Endothelial cell of umbilical vein (primary cell): Measurements from ENCODE around the gene KLK2. TPM values are rescaled to one million over a fixed set of nuclear protein-coding genes. Genes with fewer than 3 reads are reported as not detected.

Experiments used
- BruUV-seq: library from RNA; stranded (reverse); fragments of 400-500 nt; replicated peaks from 2 replicates; lab custom pipeline; 2021; lab: Mats Ljungman, UMichigan
- CTCF ChIA-PET: fragments of 300-600, 350-600 bp; sonication (Branson Sonifier 250); formaldehyde crosslinking; loops from one replicate; lab custom pipeline; 2021; ENCODE audit warnings: antibody characterized with exemption, inconsistent platforms; lab: Charles Lee
- POLR2A ChIA-PET: fragments of 300-600, 350-600 bp; sonication (Branson Sonifier 250); formaldehyde crosslinking; loops from one replicate; lab custom pipeline; 2021; ENCODE audit warnings: antibody characterized with exemption, inconsistent platforms; lab: Charles Lee
- DNase-seq: peaks from one replicate; pipeline ENCODE4 v3.0.0-alpha.2; 2011; ENCODE audit warnings: low read depth, low spot score
- FAIRE-seq: peaks from 2 replicates; lab custom pipeline; 2011; peaks lifted over from hg19 to GRCh38; lab: Jason Lieb, UNC
- H2AFZ ChIP-seq: 2 replicates; pipeline ENCODE4 v1.6.0; 2012; ENCODE audit warnings: low read depth, low read length, control low read depth, inconsistent platforms
- H3K27ac ChIP-seq: 2 replicates; pipeline ENCODE4 v1.5.1; 2011; ENCODE audit warnings: low read depth, mild to moderate bottlenecking, control low read depth, low read length, moderate library complexity; ENCODE audit not compliant: insufficient read depth
- H3K27me3 ChIP-seq, 2 experiments: 2 replicates each; pipeline versions ENCODE4 v1.6.0 to v1.6.1; 2011; ENCODE audit warnings: low read length in 2 of 2, mixed read lengths in 1 of 2; ENCODE audit not compliant: control insufficient read depth in 2 of 2, insufficient read depth in 2 of 2
- H3K36me3 ChIP-seq, 2 experiments: 2 replicates in 1 of 2; 3 replicates in 1 of 2; pipeline ENCODE4 v1.5.1; 2011; ENCODE audit warnings: low read length in 2 of 2, mild to moderate bottlenecking in 1 of 2, moderate library complexity in 1 of 2; ENCODE audit not compliant: control insufficient read depth in 2 of 2, insufficient read depth in 2 of 2; ENCODE audit errors: extremely low read depth in 1 of 2
- H3K4me1 ChIP-seq: 3 replicates; pipeline ENCODE4 v1.5.1; 2011; ENCODE audit warnings: mild to moderate bottlenecking, low read length; ENCODE audit not compliant: control insufficient read depth, insufficient read depth; ENCODE audit errors: extremely low read depth
- H3K4me2 ChIP-seq: 2 replicates; pipeline ENCODE4 v1.6.1; 2011; ENCODE audit warnings: low read length, control low read depth, mixed read lengths; ENCODE audit not compliant: insufficient read depth
- H3K4me3 ChIP-seq, 3 experiments: fragments of 200-600 bp in 1 of 3; sonication (generic), shearing (Covaris generic) in 1 of 3; replicated peaks in 1 of 3; 2 replicates each; pipeline ENCODE4 v1.5.1; 2011 to 2016; ENCODE audit warnings: control low read depth in 3 of 3, low read length in 3 of 3, mild to moderate bottlenecking in 2 of 3, inconsistent platforms in 1 of 3, low read depth in 1 of 3, moderate library complexity in 1 of 3; ENCODE audit not compliant: insufficient read depth in 1 of 3
- H3K79me2 ChIP-seq: 2 replicates; pipeline ENCODE4 v1.6.0; 2012; ENCODE audit warnings: low read length, inconsistent platforms; ENCODE audit not compliant: control insufficient read depth, insufficient read depth
- H3K9ac ChIP-seq: replicated peaks from 2 replicates; pipeline ENCODE3; 2011; ENCODE audit warnings: low read length, control low read depth; ENCODE audit not compliant: insufficient read depth; ENCODE audit errors: extremely low read depth
- H3K9me1 ChIP-seq: replicated peaks from 3 replicates; pipeline ENCODE4 v1.6.0; 2011; ENCODE audit warnings: mild to moderate bottlenecking, low read length; ENCODE audit not compliant: control insufficient read depth, insufficient read depth; ENCODE audit errors: extremely low read depth
- H3K9me3 ChIP-seq: replicated peaks from 2 replicates; pipeline ENCODE4 v1.5.1; 2012; ENCODE audit warnings: low read length, inconsistent platforms; ENCODE audit not compliant: control insufficient read depth, insufficient read depth
- H4K20me1 ChIP-seq: replicated peaks from 2 replicates; pipeline ENCODE3; 2011; ENCODE audit warnings: mild to moderate bottlenecking, low read length; ENCODE audit not compliant: control insufficient read depth, insufficient read depth; ENCODE audit errors: extremely low read depth
- CTCF ChIP-seq, 2 donors: IDR thresholded peaks; 1 replicate in 1 of 2; 2 replicates in 1 of 2; pipeline ENCODE4 v1.5.1; 2011; ENCODE audit warnings: low read length in 2 of 2, mild to moderate bottlenecking in 2 of 2, moderate library complexity in 2 of 2, control low read depth in 1 of 2, inconsistent platforms in 1 of 2, low read depth in 1 of 2; ENCODE audit not compliant: insufficient read depth in 1 of 2; ENCODE audit errors: extremely low read depth in 1 of 2
- EZH2 ChIP-seq: IDR thresholded peaks from 2 replicates; pipeline ENCODE4 v1.6.1; 2012; ENCODE audit warnings: borderline replicate concordance, low read depth, mild to moderate bottlenecking, moderate library complexity, low read length, inconsistent platforms; ENCODE audit not compliant: severe bottlenecking
- FOS ChIP-seq: IDR thresholded peaks from 2 replicates; pipeline ENCODE4 v1.6.1; 2011; ENCODE audit warnings: mild to moderate bottlenecking, low read length, moderate library complexity, borderline replicate concordance; ENCODE audit not compliant: insufficient read depth
- GATA2 ChIP-seq: IDR thresholded peaks from 2 replicates; pipeline ENCODE4 v1.7.0; 2011; ENCODE audit warnings: low read depth, mild to moderate bottlenecking, moderate library complexity, mixed read lengths, low read length; ENCODE audit not compliant: insufficient read length, insufficient read depth
- JUN ChIP-seq: IDR thresholded peaks from 2 replicates; pipeline ENCODE4 v1.6.1; 2011; ENCODE audit warnings: borderline replicate concordance, low read depth; ENCODE audit not compliant: insufficient read length, insufficient read depth
- MAX ChIP-seq: IDR thresholded peaks from 2 replicates; pipeline ENCODE4 v1.6.1; 2011; ENCODE audit not compliant: insufficient read depth, insufficient read length
- MYC ChIP-seq: IDR thresholded peaks from one replicate; pipeline ENCODE4 v1.6.1; 2011; ENCODE audit warnings: mild to moderate bottlenecking, low read depth, low read length
- POLR2A ChIP-seq: IDR thresholded peaks from 2 replicates; pipeline ENCODE4 v1.6.1; 2012; ENCODE audit warnings: low read depth, mild to moderate bottlenecking, control low read depth, low read length
- POLR2AphosphoS5 ChIP-seq: IDR thresholded peaks from 2 replicates; pipeline ENCODE4 v1.6.1; 2012; ENCODE audit warnings: low read depth, mild to moderate bottlenecking, control low read depth, low read length, moderate library complexity; ENCODE audit not compliant: insufficient read depth
- dilution Hi-C: fragments of 300-500 bp; cut with MboI; formaldehyde crosslinking; loops from one replicate; pipeline ENCODE4 v1.15.0; 2019; ENCODE audit warnings: low sequenced_read_pairs; ENCODE audit not compliant: extremely low pct_ligation_motif_present
- intact Hi-C: fragments of 100-400 bp; cut with micrococcal nuclease; formaldehyde crosslinking; loops from one replicate; pipeline ENCODE4 v1.10.0; 2022
- polyA plus RNA-seq, 4 experiments: library from polyadenylated mRNA; depleted of rRNA in 3 of 4; stranded (reverse) in 3 of 4; unstranded in 1 of 4; fragments of >200 nt; gene quantifications; 2 replicates each; pipeline versions ENCODE4 v1.2.1 to v1.2.3, GENCODE V29; 2011 to 2012; ENCODE audit warnings: missing spikeins in 1 of 4
- total RNA-seq: library from RNA; stranded (reverse); gene quantifications from 2 replicates; pipeline ENCODE4 v1.2.3, GENCODE V29; 2021

The KLK2 gene
- total and polyA plus RNA-seq, 2 donors (not counting 3 experiments of a cell fraction or from before 2014, with no cell fraction given), result not detected

GRCh38 chr19:50829801-50830200, 43.4 kb upstream of the KLK2 start:
- intact Hi-C loops, result no loop called here
- dilution Hi-C loops, result no loop called here
- Histone ChIP-seq H3K27ac (no peak overlapping the region), H3K27me3 (no peaks in the 10 kb centered on the region), H3K9me1 (no peaks in the 10 kb centered on the region), H3K9ac (no peak overlapping the region), H3K9me3 (no peaks in the 10 kb centered on the region), H3K36me3 (no peaks in the 10 kb centered on the region), H2AFZ (no peak overlapping the region), H3K4me1 (no peaks in the 10 kb centered on the region), H4K20me1 (no peaks in the 10 kb centered on the region), H3K4me3 (no peak overlapping the region), H3K79me2 (no peaks in the 10 kb centered on the region), H3K4me2 (no peak overlapping the region)
- DNase-seq (no peak), FAIRE-seq (no peak)
- no TSS peak for BruUV-seq
- ChIA-PET POLR2A (no interaction called here), CTCF (no interaction called here)
- no peak for TF ChIP-seq EZH2
- no peak for TF ChIP-seq GATA2
- TF ChIP-seq CTCF (IDR thresholded peaks at IDR 0.05; ENCODE audit: extremely low read depth in 1 of 2, insufficient read depth in 1 of 2, low read depth in 1 of 2, low read length in 2 of 2), result no peak
- no peak for TF ChIP-seq POLR2AphosphoS5
- TF ChIP-seq JUN, result no peak
- TF ChIP-seq FOS, result no peak
- TF ChIP-seq POLR2A, result no peak
- no peak for TF ChIP-seq MYC
- TF ChIP-seq MAX, result no peak
